Activated CD8-positive, alpha-beta memory T cell treated with anti-CD3 and anti-CD28 coated beads for 36 hours (primary cell): ENCODE data around the gene EDAR. TPM values are rescaled to one million over a fixed set of nuclear protein-coding genes. Genes with fewer than 3 reads are reported as not detected.

Experiments used
- CTCF ChIA-PET: fragments of 350-600 bp; sonication (Branson Sonifier 250); formaldehyde crosslinking; loops from one replicate; lab custom pipeline; 2021; ENCODE audit warnings: antibody characterized with exemption; lab: Charles Lee
- POLR2A ChIA-PET: fragments of 350-600 bp; sonication (Branson Sonifier 250); formaldehyde crosslinking; loops from one replicate; lab custom pipeline; 2021; ENCODE audit warnings: antibody characterized with exemption; lab: Charles Lee
- total RNA-seq, 2 experiments: library from RNA; stranded (reverse); gene quantifications; one replicate each; pipeline ENCODE4 v1.2.3, GENCODE V29; 2021

The EDAR gene
- total RNA-seq, 2 experiments from 2014 or later: 0.04 TPM; not detected in 1

GRCh38 chr2:108928660-108929377, 60.2 kb downstream of the EDAR start:
- ChIA-PET POLR2A (no interaction called here), CTCF (interaction anchor here (0.8 to 1.1 kb wide), 2 partner anchors 12 to 567 kb away, joined by 3 to 4 read pairs; no protein-coding TSS in a partner anchor)

GRCh38 chr2:108927936-108928659, 60.9 kb downstream of the EDAR start:
- ChIA-PET POLR2A (no interaction called here), CTCF (interaction anchor here (0.8 kb wide), 1 partner anchor 568 kb away, joined by 4 read pairs; no protein-coding TSS in a partner anchor)

GRCh38 chr2:108927405-108927804, 61.6 kb downstream of the EDAR start:
- CTCF ChIA-PET: no interaction called here
- POLR2A ChIA-PET: no interaction called here

GRCh38 chr2:108926561-108927380, 62.2 kb downstream of the EDAR start:
- ChIA-PET CTCF (no interaction called here), POLR2A (no interaction called here)

- ChIA-PET CTCF (no interaction called here), POLR2A (no interaction called here)
These were observed 63.3 kb downstream of the EDAR start for GRCh38 chr2:108925735-108926134.

- POLR2A ChIA-PET: no interaction called here
- CTCF ChIA-PET: no interaction called here
These were observed 63.7 kb downstream of the EDAR start for GRCh38 chr2:108925286-108925685.

GRCh38 chr2:108924580-108925251, 64.3 kb downstream of the EDAR start:
- ChIA-PET CTCF (interaction anchor here (0.6 kb wide), 1 partner anchor 1255 kb away, joined by 3 read pairs; no protein-coding TSS in a partner anchor), POLR2A (no interaction called here)

- POLR2A ChIA-PET: no interaction called here
- CTCF ChIA-PET: interaction anchor here (0.6 kb wide), 1 partner anchor 1256 kb away, joined by 3 read pairs; no protein-coding TSS in a partner anchor
These were observed 65.1 kb downstream of the EDAR start for GRCh38 chr2:108923736-108924579.

GRCh38 chr2:108923019-108923700, 65.9 kb downstream of the EDAR start:
- ChIA-PET POLR2A (no interaction called here), CTCF (interaction anchor here (0.6 kb wide), 1 partner anchor 757 kb away, joined by 3 read pairs; no protein-coding TSS in a partner anchor)

- ChIA-PET CTCF (no interaction called here), POLR2A (no interaction called here)
These were observed 66.7 kb downstream of the EDAR start for GRCh38 chr2:108922141-108922915.

- CTCF ChIA-PET: interaction anchor here (0.5 kb wide), 1 partner anchor 104 kb away, joined by 3 read pairs; no protein-coding TSS in a partner anchor
These were observed 67.7 kb downstream of the EDAR start for GRCh38 chr2:108921096-108922030.

GRCh38 chr2:108920686-108921085, 68.3 kb downstream of the EDAR start:
- POLR2A ChIA-PET: no interaction called here
- CTCF ChIA-PET: interaction anchor here (0.5 kb wide), 1 partner anchor 105 kb away, joined by 3 read pairs; no protein-coding TSS in a partner anchor

More at GRCh38 chr2:108921096-108922030, 67.7 kb downstream of the EDAR start:
- POLR2A ChIA-PET: no interaction called here

- CTCF ChIA-PET: no interaction called here
- POLR2A ChIA-PET: no interaction called here
These were observed 69.2 kb downstream of the EDAR start for GRCh38 chr2:108919571-108920373.

GRCh38 chr2:108918941-108919341, 70.1 kb downstream of the EDAR start:
- POLR2A ChIA-PET: no interaction called here
- CTCF ChIA-PET: no interaction called here
